ENCODE data around the gene COL17A1.

The COL17A1 gene

DNA sequence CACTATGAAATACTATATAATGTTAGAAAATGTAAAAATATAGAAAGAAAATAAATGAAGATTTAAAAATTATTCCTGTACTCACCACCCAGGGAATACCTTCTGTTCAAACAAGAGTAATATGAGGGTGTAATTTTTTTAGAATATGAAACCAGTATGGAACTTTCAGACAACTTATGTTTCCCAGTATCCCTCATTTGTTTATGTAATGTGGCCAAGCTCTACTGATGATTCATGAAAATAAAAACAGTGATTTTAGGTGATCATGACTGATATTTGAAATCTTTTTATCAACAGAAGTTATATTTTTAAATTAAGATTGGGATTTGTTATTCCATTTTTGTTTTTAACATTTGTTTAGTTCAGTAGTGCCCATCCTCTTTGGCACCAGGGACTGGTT, 100.0 kb downstream of the COL17A1 start:
- DNase-seq (ENCODE audit: low read depth) = peak; percentile 11

DNA sequence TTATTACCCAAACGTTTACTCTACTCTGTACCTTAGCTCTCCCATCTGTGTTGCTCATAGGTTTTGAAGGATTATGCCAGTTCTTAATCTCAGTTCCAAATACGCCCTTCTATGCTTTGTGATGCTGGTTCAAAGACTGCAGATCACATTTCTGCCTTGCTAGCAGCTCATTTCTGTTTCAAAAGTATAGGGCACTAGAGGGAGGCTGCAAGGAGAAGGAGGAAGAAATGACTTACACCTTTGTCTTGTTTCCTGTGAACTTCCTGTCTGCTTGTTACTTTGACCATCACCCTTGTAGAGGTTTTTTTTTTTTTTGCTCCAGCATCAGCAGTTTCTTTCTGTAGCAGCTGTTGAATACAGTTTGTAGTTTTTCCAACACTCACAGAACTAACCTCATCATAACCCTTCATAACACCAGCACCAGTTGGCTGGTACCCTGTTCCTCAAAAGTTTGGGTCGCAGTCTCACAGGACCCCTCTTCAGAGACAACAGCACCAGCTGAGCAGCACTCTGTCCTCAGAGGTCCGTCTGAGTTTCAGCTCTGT, 102.2 kb downstream of the COL17A1 start:
- no peak for DNase-seq (ENCODE audit: low read depth)

DNA sequence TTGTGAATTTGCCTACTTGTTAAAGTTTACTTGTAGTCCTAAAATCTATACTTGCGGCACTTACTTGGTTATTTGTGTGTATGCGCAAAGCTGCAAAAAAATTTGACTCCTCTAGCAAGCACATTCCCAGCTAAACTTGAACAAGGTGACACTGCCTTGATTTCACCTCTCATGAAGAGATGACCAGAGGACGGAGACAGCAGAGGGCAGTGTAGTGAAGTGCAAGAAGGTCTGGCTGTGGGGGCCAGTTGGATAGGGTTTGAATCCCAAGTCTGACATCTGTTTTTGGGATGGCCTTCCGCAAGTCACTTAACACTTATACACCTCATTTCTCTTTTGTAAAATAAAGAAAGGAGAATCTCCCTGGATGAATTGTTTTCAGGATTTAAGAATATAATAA, 103.0 kb downstream of the COL17A1 start:
- DNase-seq (ENCODE audit: low read depth) = no peak
